Smooth muscle cell (in vitro differentiated cells): Measurements from ENCODE around the gene SRP19. TPM values are rescaled to one million over a fixed set of nuclear protein-coding genes. Genes with fewer than 3 reads are reported as not detected.
A peak's percentile ranks its signal among the peaks of the same experiment; 100 is the strongest.

Source experiments
- DNase-seq: peaks from one replicate; lab custom pipeline; 2025; ENCODE audit not compliant: unreplicated experiment; lab: John Stamatoyannopoulos, UW
- H2AFZ ChIP-seq: fragments of 200-600 bp; sonication (generic); 2 replicates; pipeline ENCODE4 v1.6.0; 2016; ENCODE audit warnings: antibody characterized with exemption, low read depth, mild to moderate bottlenecking
- H3F3A ChIP-seq: fragments of 200-600 bp; sonication (generic); 2 replicates; pipeline ENCODE4 v1.6.0; 2017; ENCODE audit warnings: antibody characterized with exemption, low read depth
- H3K27ac ChIP-seq: fragments of 200-600 bp; sonication (generic); 2 replicates; pipeline ENCODE4 v1.5.1; 2016; ENCODE audit warnings: low read depth, mild to moderate bottlenecking
- H3K27me3 ChIP-seq: fragments of 200-600 bp; sonication (generic); 2 replicates; pipeline ENCODE4 v1.6.1; 2016; ENCODE audit warnings: low read depth, mild to moderate bottlenecking
- H3K36me3 ChIP-seq: fragments of 200-600 bp; sonication (generic); 2 replicates; pipeline ENCODE4 v1.5.1; 2016; ENCODE audit warnings: low read depth
- H3K4me1 ChIP-seq: fragments of 200-600 bp; sonication (generic); 2 replicates; pipeline ENCODE4 v1.5.1; 2016; ENCODE audit warnings: low read depth
- H3K4me2 ChIP-seq: fragments of 200-600 bp; sonication (generic); 2 replicates; pipeline ENCODE4 v1.6.0; 2016; ENCODE audit warnings: mild to moderate bottlenecking
- H3K4me3 ChIP-seq: fragments of 200-600 bp; sonication (generic); 2 replicates; pipeline ENCODE4 v1.5.1; 2016; ENCODE audit warnings: mild to moderate bottlenecking
- H3K79me2 ChIP-seq: fragments of 200-600 bp; sonication (generic); 2 replicates; pipeline ENCODE4 v1.6.0; 2016; ENCODE audit warnings: low read depth, mild to moderate bottlenecking
- H3K9ac ChIP-seq: fragments of 200-600 bp; sonication (generic); 2 replicates; pipeline ENCODE4 v1.6.0; 2016; ENCODE audit warnings: low read depth
- H3K9me3 ChIP-seq: fragments of 200-600 bp; sonication (generic); replicated peaks from 2 replicates; pipeline ENCODE4 v1.5.1; 2016; ENCODE audit warnings: low read depth
- H4K20me1 ChIP-seq: fragments of 200-600 bp; sonication (generic); 2 replicates; pipeline ENCODE4 v1.6.0; 2016; ENCODE audit warnings: low read depth
- WGBS: methylation state at CpG from one replicate; pipeline ENCODE4 v1.1.7; 2016; ENCODE audit warnings: low lambda C conversion rate; 5-methylcytosine and 5-hydroxymethylcytosine counted together
- polyA plus RNA-seq: library from polyadenylated mRNA; unstranded; fragments of >200 nt; fragmentation: Nextera tagmentation; extraction: Ambion mirVana; gene quantifications from 2 replicates; pipeline ENCODE4 v1.2.1, GENCODE V29; 2016
- total RNA-seq: library from RNA; depleted of rRNA; stranded (reverse); fragments of >200 nt; gene quantifications from 2 replicates; pipeline ENCODE4 v1.2.3, GENCODE V29; 2014
- TF ChIP-seq, protein P1 (sequence below): fragments of 200-600 bp; sonication (generic); IDR thresholded peaks from 2 replicates; pipeline ENCODE4 v1.5.1; 2017; ENCODE audit warnings: borderline replicate concordance, mild to moderate bottlenecking, antibody characterized with exemption; ENCODE audit not compliant: insufficient read depth, poor library complexity, severe bottlenecking

SRP19 gene
- total and polyA plus RNA-seq, 2 experiments from 2014 or later = 164 to 170 TPM

GRCh38 chr5:112847306-112847705, 13.8 kb upstream of the SRP19 start:
- H3K9ac ChIP-seq = no peak overlapping the region
- H3K36me3 ChIP-seq = no peaks in the 10 kb centered on the region
- H3K4me2 ChIP-seq = no peak overlapping the region
- TF ChIP-seq, protein P1, sequence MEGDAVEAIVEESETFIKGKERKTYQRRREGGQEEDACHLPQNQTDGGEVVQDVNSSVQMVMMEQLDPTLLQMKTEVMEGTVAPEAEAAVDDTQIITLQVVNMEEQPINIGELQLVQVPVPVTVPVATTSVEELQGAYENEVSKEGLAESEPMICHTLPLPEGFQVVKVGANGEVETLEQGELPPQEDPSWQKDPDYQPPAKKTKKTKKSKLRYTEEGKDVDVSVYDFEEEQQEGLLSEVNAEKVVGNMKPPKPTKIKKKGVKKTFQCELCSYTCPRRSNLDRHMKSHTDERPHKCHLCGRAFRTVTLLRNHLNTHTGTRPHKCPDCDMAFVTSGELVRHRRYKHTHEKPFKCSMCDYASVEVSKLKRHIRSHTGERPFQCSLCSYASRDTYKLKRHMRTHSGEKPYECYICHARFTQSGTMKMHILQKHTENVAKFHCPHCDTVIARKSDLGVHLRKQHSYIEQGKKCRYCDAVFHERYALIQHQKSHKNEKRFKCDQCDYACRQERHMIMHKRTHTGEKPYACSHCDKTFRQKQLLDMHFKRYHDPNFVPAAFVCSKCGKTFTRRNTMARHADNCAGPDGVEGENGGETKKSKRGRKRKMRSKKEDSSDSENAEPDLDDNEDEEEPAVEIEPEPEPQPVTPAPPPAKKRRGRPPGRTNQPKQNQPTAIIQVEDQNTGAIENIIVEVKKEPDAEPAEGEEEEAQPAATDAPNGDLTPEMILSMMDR = no peak
- no peaks in the 10 kb centered on the region for H3F3A ChIP-seq
- H3K27me3 ChIP-seq = no peaks in the 10 kb centered on the region
- H3K79me2 ChIP-seq = no peaks in the 10 kb centered on the region
- DNase-seq = no peak
- H2AFZ ChIP-seq = no peak overlapping the region
- no peaks in the 10 kb centered on the region for H3K9me3 ChIP-seq
- H3K4me3 ChIP-seq = no peak overlapping the region
- H4K20me1 ChIP-seq = no peaks in the 10 kb centered on the region
- no peaks in the 10 kb centered on the region for H3K4me1 ChIP-seq
- no peak overlapping the region for H3K27ac ChIP-seq

DNA sequence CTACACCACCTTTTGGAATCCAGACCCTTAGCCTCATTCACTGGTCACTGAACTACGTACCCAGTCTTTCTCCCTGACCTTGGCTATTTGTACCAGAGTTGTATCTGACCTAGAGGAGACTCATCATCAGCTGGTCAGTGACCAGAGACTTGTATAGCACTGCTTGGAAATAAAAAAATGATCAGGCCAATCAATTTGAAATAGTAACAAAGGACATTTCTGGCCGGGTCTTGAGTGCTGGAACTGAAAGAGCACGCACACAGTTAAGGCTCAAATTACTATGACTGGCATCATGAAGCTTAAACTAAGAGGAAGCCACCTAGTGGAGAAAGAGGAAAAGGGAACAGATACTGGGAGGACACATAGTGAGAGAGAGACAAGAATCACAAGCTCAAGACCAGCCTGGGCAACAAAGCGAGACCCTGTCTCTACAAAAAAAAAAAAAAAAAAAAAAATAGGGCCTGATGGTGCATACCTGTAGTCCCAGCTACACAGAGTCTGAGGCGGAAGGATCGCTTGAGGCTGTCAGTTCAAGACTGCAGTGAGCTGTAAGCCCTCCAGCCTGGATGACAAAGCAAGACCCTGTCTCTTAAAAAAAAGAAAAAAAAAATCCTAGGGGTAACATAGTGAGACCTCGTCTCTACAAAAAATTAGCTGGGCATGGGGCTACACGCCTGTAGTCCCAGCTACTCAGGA, 12.8 kb upstream of the SRP19 start:
- H3F3A ChIP-seq = no peaks in the 10 kb centered on the region
- TF ChIP-seq, protein P1 = peak; percentile 67
- H3K79me2 ChIP-seq = no peaks in the 10 kb centered on the region
- peak overlapping the region; percentile 80 for H3K4me2 ChIP-seq
- H3K27me3 ChIP-seq = no peaks in the 10 kb centered on the region
- H3K4me3 ChIP-seq = peak overlapping the region; percentile 29
- H3K9ac ChIP-seq = no peak overlapping the region
- no peak for DNase-seq
- H2AFZ ChIP-seq = no peak overlapping the region
- no peaks in the 10 kb centered on the region for H3K36me3 ChIP-seq
- H3K27ac ChIP-seq = no peak overlapping the region
- WGBS = 50% methylated on average over 8 of the region's 8 CpGs
- H3K4me1 ChIP-seq = no peaks in the 10 kb centered on the region
- no peaks in the 10 kb centered on the region for H3K9me3 ChIP-seq
- no peaks in the 10 kb centered on the region for H4K20me1 ChIP-seq

DNA sequence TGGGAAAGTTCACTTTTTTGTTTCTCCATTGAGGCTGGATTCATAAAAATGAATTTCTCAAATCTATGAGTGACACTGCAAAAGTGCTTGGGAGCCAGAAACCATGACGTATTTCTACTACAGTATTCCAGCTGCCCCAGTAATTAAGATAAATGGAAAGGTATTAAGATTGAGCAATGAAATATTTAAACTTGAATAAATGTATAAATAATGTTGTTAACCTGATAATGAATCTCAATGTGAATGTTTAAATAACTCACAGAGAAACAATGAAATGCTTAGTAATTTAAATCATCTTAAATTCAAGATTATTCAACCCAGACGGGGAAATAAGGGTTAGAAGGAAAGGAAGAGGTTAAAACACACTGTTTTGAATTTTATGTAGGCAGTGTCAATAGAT, 11.2 kb upstream of the SRP19 start:
- Histone ChIP-seq H3K27me3 (peaks cover 3% of the 10 kb centered on the region), H3K9me3 (no peaks in the 10 kb centered on the region), H4K20me1 (no peaks in the 10 kb centered on the region), H2AFZ (no peak overlapping the region), H3K4me3 (no peak overlapping the region), H3K36me3 (no peaks in the 10 kb centered on the region), H3K27ac (no peak overlapping the region), H3K4me2 (no peak overlapping the region), H3K79me2 (no peaks in the 10 kb centered on the region), H3K4me1 (no peaks in the 10 kb centered on the region), H3F3A (no peaks in the 10 kb centered on the region), H3K9ac (no peak overlapping the region)
- DNase-seq = no peak
- TF ChIP-seq, protein P1 = no peak
- WGBS = 88% methylated on average over 2 of the region's 2 CpGs

GRCh38 chr5:112854651-112855050, 6.4 kb upstream of the SRP19 start:
- Histone ChIP-seq H2AFZ (no peak overlapping the region), H3K27ac (no peak overlapping the region), H3K9ac (no peak overlapping the region), H3K4me1 (no peaks in the 10 kb centered on the region), H3K79me2 (no peaks in the 10 kb centered on the region), H3K9me3 (no peaks in the 10 kb centered on the region), H3K4me2 (no peak overlapping the region), H3K4me3 (no peak overlapping the region), H4K20me1 (no peaks in the 10 kb centered on the region), H3K27me3 (peaks cover 18% of the 10 kb centered on the region), H3F3A (no peaks in the 10 kb centered on the region), H3K36me3 (no peaks in the 10 kb centered on the region)
- no peak for DNase-seq
- 78% methylated on average over 1 of the region's 1 CpG for WGBS
- TF ChIP-seq, protein P1 = no peak
